ENCODE results near the gene POLN.

POLN gene

GRCh38 chr4:2085496-2085901, 156.4 kb downstream of the POLN start:
- no peak for DNase-seq (ENCODE audit: extremely low read depth, low read depth)
- TF ChIP-seq CTCF (IDR thresholded peaks at IDR 0.05; ENCODE audit: low read depth, low read length): no peak

- TF ChIP-seq CTCF (IDR thresholded peaks at IDR 0.05; ENCODE audit: low read depth, low read length): no peak
- no peak for DNase-seq (ENCODE audit: extremely low read depth, low read depth)
Observed at GRCh38 chr4:2084316-2084715, 157.6 kb downstream of the POLN start.

- no peak for DNase-seq (ENCODE audit: extremely low read depth, low read depth)
- TF ChIP-seq CTCF (IDR thresholded peaks at IDR 0.05; ENCODE audit: low read depth, low read length): no peak
Observed at GRCh38 chr4:2083826-2084160, 158.1 kb downstream of the POLN start.

- no peak for TF ChIP-seq CTCF (IDR thresholded peaks at IDR 0.05; ENCODE audit: low read depth, low read length)
- DNase-seq (ENCODE audit: extremely low read depth, low read depth): no peak
Observed at GRCh38 chr4:2083116-2083825, 158.7 kb downstream of the POLN start.

GRCh38 chr4:2082627-2083026, 159.3 kb downstream of the POLN start:
- no peak for TF ChIP-seq CTCF (IDR thresholded peaks at IDR 0.05; ENCODE audit: low read depth, low read length)
- no peak for DNase-seq (ENCODE audit: extremely low read depth, low read depth)

GRCh38 chr4:2082118-2082517, 159.8 kb downstream of the POLN start:
- TF ChIP-seq CTCF (IDR thresholded peaks at IDR 0.05; ENCODE audit: low read depth, low read length): no peak

GRCh38 chr4:2081540-2081939, 160.4 kb downstream of the POLN start:
- no peak for DNase-seq (ENCODE audit: extremely low read depth, low read depth)
- no peak for TF ChIP-seq CTCF (IDR thresholded peaks at IDR 0.05; ENCODE audit: low read depth, low read length)

More at GRCh38 chr4:2082118-2082517, 159.8 kb downstream of the POLN start:
- no peak for DNase-seq (ENCODE audit: extremely low read depth, low read depth)
